Hepatocyte (in vitro differentiated cells): Measurements from ENCODE around the gene SF3B5. TPM values are rescaled to one million over a fixed set of nuclear protein-coding genes. Genes with fewer than 3 reads are reported as not detected.

Experiments
- DNase-seq: peaks from one replicate; pipeline ENCODE4 v3.0.0-alpha.2; 2016; ENCODE audit warnings: low spot score
- H2AFZ ChIP-seq: fragments of 200-600 bp; sonication (generic); 2 replicates; pipeline ENCODE4 v1.6.0; 2016; ENCODE audit warnings: antibody characterized with exemption, mild to moderate bottlenecking
- H3K27ac ChIP-seq: fragments of 200-600 bp; sonication (generic); 2 replicates; pipeline ENCODE4 v1.5.1; 2016; ENCODE audit warnings: mild to moderate bottlenecking
- H3K27me3 ChIP-seq: fragments of 200-600 bp; sonication (generic); 2 replicates; pipeline ENCODE4 v1.6.1; 2016
- H3K36me3 ChIP-seq: fragments of 200-600 bp; sonication (generic); replicated peaks from 2 replicates; pipeline ENCODE4 v1.5.1; 2016; ENCODE audit warnings: low read depth; ENCODE audit not compliant: insufficient read depth
- H3K4me1 ChIP-seq: fragments of 200-600 bp; sonication (generic); 2 replicates; pipeline ENCODE4 v1.5.1; 2016; ENCODE audit warnings: mild to moderate bottlenecking, moderate library complexity; ENCODE audit not compliant: insufficient read depth
- H3K4me2 ChIP-seq: fragments of 200-600 bp; sonication (generic); 2 replicates; pipeline ENCODE4 v1.6.0; 2016
- H3K4me3 ChIP-seq: fragments of 200-600 bp; sonication (generic); 2 replicates; pipeline ENCODE4 v1.5.1; 2016; ENCODE audit warnings: mild to moderate bottlenecking
- H3K79me2 ChIP-seq: fragments of 200-600 bp; sonication (generic); 2 replicates; pipeline ENCODE4 v1.6.0; 2017; ENCODE audit warnings: mild to moderate bottlenecking
- H3K9me2 ChIP-seq: fragments of 200-600 bp; sonication (generic); replicated peaks from 2 replicates; pipeline ENCODE4 v1.6.0; 2017; ENCODE audit warnings: mild to moderate bottlenecking; ENCODE audit not compliant: insufficient read depth
- H3K9me3 ChIP-seq: fragments of 200-600 bp; sonication (generic); 2 replicates; pipeline ENCODE4 v1.5.1; 2016; ENCODE audit warnings: low read depth, mild to moderate bottlenecking
- H4K20me1 ChIP-seq: fragments of 200-600 bp; sonication (generic); 2 replicates; pipeline ENCODE4 v1.6.0; 2016; ENCODE audit warnings: mild to moderate bottlenecking; ENCODE audit not compliant: insufficient read depth, poor library complexity, severe bottlenecking
- EZH2 ChIP-seq: fragments of 200-600 bp; sonication (generic); IDR thresholded peaks from 2 replicates; pipeline ENCODE4 v1.6.1; 2016; ENCODE audit warnings: antibody characterized with exemption, mild to moderate bottlenecking, borderline replicate concordance
- EZH2phosphoT487 ChIP-seq: fragments of 200-600 bp; sonication (generic); IDR thresholded peaks from one replicate; pipeline ENCODE4 v1.6.1; 2018; ENCODE audit warnings: antibody characterized with exemption, mild to moderate bottlenecking, low read depth, moderate library complexity; ENCODE audit not compliant: unreplicated experiment, severe bottlenecking
- WGBS: methylation state at CpG from one replicate; pipeline ENCODE4 v1.1.6; 2016; ENCODE audit warnings: low lambda C conversion rate; ENCODE audit errors: missing lambda C conversion rate; 5-methylcytosine and 5-hydroxymethylcytosine counted together
- polyA plus RNA-seq: library from polyadenylated mRNA; unstranded; fragments of >200 nt; fragmentation: Nextera tagmentation; extraction: Ambion mirVana; gene quantifications from 2 replicates; pipeline ENCODE4 v1.2.1, GENCODE V29; 2016
- total RNA-seq: library from RNA; depleted of rRNA; stranded (reverse); fragments of >200 nt; gene quantifications from 2 replicates; pipeline ENCODE4 v1.2.3, GENCODE V29; 2014
- TF ChIP-seq, protein P1 (sequence below): fragments of 200-600 bp; sonication (generic); IDR thresholded peaks from 2 replicates; pipeline ENCODE4 v1.5.1; 2016; ENCODE audit warnings: antibody characterized with exemption, mild to moderate bottlenecking; ENCODE audit not compliant: poor library complexity

SF3B5 gene
- total RNA-seq (147 and 182 TPM in 2 replicates), polyA plus RNA-seq (155 and 179 TPM in 2 replicates)

DNA sequence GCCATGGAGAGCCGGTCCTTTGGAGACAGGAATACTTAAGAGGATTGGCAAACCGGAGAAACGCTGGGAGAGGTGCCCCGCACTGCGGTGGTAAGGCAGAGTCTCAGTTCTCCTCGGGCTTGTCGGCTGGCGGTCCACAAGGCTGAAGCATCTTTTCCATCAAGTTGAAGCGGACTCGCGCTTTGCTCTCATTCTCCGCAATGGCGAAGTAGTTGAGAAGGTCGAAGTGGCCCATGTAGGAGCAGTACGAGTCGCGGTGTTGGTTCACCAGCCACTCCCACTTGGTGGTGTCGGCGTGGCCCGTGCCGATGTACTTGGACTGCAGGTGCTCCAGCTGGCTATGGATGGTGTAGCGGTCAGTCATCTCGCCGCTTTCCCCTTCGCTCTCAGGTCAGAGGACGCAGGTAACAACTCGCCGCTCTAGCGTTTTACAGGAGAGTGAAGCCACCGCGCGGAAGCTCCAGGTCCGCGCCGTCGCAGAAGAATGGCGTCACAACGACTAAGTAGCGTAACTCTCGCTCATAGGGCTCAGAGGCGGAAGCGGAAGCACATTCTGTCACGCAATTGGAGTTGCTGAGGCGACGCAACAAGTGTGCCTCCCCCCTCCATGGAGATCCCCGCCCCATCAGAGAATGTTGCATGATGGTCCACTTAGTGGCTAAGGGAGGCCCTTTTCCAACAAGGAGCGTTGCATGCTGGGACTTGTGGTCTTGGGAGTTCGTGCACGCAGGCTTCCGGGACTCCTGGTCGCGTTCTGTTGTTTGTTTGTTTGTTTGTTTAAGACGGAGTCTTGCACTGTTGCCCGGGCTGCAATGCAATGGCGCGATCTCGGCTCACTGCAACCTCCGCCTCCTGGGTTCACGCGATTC is at the start of gene SF3B5:
Gene SF3B5, minus strand, starts transcription at position 440 of the 869 bp plus-strand sequence. Its CDS starts 76 bp downstream, at position 364.
- under 1% methylated on average over 60 of the region's 60 CpGs for WGBS
- no peak for TF ChIP-seq EZH2phosphoT487
- TF ChIP-seq EZH2 = no peak
- TF ChIP-seq, protein P1, sequence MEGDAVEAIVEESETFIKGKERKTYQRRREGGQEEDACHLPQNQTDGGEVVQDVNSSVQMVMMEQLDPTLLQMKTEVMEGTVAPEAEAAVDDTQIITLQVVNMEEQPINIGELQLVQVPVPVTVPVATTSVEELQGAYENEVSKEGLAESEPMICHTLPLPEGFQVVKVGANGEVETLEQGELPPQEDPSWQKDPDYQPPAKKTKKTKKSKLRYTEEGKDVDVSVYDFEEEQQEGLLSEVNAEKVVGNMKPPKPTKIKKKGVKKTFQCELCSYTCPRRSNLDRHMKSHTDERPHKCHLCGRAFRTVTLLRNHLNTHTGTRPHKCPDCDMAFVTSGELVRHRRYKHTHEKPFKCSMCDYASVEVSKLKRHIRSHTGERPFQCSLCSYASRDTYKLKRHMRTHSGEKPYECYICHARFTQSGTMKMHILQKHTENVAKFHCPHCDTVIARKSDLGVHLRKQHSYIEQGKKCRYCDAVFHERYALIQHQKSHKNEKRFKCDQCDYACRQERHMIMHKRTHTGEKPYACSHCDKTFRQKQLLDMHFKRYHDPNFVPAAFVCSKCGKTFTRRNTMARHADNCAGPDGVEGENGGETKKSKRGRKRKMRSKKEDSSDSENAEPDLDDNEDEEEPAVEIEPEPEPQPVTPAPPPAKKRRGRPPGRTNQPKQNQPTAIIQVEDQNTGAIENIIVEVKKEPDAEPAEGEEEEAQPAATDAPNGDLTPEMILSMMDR = no peak
- no peaks in the 10 kb centered on the region for H3K9me3 ChIP-seq
- peak within 1 kb of the TSS; percentile 89 for H3K4me2 ChIP-seq
- H3K4me1 ChIP-seq = peaks cover 5% of the 10 kb centered on the region
- H4K20me1 ChIP-seq = no peaks in the 10 kb centered on the region
- peak; percentile 99 for DNase-seq
- H3K4me3 ChIP-seq = peak within 1 kb of the TSS; percentile 74
- H3K36me3 ChIP-seq = no peaks in the 10 kb centered on the region
- peak within 1 kb of the TSS; percentile 95 for H2AFZ ChIP-seq
- peak within 1 kb of the TSS; percentile 88 for H3K27ac ChIP-seq
- H3K27me3 ChIP-seq = no peaks in the 10 kb centered on the region
- no peaks in the 10 kb centered on the region for H3K9me2 ChIP-seq
- H3K79me2 ChIP-seq = peaks cover 28% of the 10 kb centered on the region

DNA sequence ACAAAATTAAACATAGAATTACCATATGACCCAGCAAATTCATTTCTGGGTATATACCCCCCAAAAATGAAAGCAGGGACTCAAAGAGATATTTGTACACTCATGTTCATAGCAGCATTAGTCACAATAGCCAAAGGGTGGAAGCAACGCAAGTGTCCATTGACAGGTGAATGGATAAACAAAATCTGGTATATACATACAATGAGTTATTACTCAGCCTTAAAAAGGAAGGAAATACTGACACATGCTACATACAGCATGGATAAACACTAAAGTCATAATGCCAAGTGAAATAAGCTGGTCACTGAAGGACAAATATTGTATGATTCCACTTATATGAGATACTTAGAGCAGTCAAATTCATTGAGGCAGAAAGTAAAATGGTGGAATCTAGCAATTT is 49.6 kb upstream of the SF3B5 start:
- TF ChIP-seq EZH2 (no peak), EZH2phosphoT487 (no peak)
- TF ChIP-seq, protein P1 = no peak
- WGBS = 95% methylated on average over 1 of the region's 1 CpG

DNA sequence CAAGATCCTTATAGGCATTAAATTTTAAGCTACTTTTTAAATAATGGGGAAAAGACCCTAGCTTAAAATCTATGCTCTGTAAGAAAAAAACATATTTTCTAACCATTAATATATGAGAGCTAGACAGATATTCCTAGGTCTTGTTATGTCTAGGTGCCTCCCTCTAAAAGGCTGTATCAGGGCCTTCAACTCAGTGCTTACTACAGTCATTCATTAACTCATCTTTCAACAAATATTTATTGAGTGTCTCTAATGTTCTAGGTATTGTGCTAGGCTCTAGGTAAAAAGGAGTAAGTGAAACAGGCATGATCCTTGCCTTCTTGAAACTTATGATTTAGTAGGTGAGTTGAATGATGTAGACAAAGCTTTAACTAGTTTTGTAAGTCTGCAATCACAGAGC is 48.5 kb upstream of the SF3B5 start:
- no peak overlapping the region for H3K4me3 ChIP-seq
- TF ChIP-seq, protein P1 = no peak
- TF ChIP-seq EZH2phosphoT487 = no peak
- no peak for TF ChIP-seq EZH2
- H3K36me3 ChIP-seq = no peaks in the 10 kb centered on the region
- no peaks in the 10 kb centered on the region for H3K79me2 ChIP-seq
- no peaks in the 10 kb centered on the region for H3K9me2 ChIP-seq
- H3K4me1 ChIP-seq = no peaks in the 10 kb centered on the region
- H3K4me2 ChIP-seq = no peak overlapping the region
- H3K27me3 ChIP-seq = peaks cover 16% of the 10 kb centered on the region
- H3K27ac ChIP-seq = no peak overlapping the region
- DNase-seq = no peak
- H2AFZ ChIP-seq = no peak overlapping the region
- H4K20me1 ChIP-seq = no peaks in the 10 kb centered on the region
- H3K9me3 ChIP-seq = no peaks in the 10 kb centered on the region

More for the DNA sequence above, 49.6 kb upstream of the SF3B5 start:
- H3K4me1 ChIP-seq = peaks cover 4% of the 10 kb centered on the region
- H4K20me1 ChIP-seq = no peaks in the 10 kb centered on the region
- H3K4me3 ChIP-seq = no peak overlapping the region
- no peak overlapping the region for H3K4me2 ChIP-seq
- H2AFZ ChIP-seq = no peak overlapping the region
- no peaks in the 10 kb centered on the region for H3K79me2 ChIP-seq
- no peak for DNase-seq
- peaks cover 26% of the 10 kb centered on the region for H3K27me3 ChIP-seq
- H3K27ac ChIP-seq = no peak overlapping the region
- no peaks in the 10 kb centered on the region for H3K36me3 ChIP-seq
- no peaks in the 10 kb centered on the region for H3K9me2 ChIP-seq
- no peaks in the 10 kb centered on the region for H3K9me3 ChIP-seq
